Uterus (tissue), 2 donors: Measurements from ENCODE around the gene TTC4.
"Not testable (repeated sequence)": the region's sequence is repeated elsewhere in the genome, so short reads cannot be mapped to it uniquely, and the experiment has no call there.

Source experiments
- POLR2A ChIP-seq, 2 donors: fragments of 450-650 bp; IDR thresholded peaks; one replicate each; pipeline ENCODE4 v1.6.1; 2016; ENCODE audit warnings: antibody characterized with exemption in 2 of 2, mild to moderate bottlenecking in 1 of 2, moderate library complexity in 1 of 2
- TF ChIP-seq, protein P1 (sequence below), 4 experiments: fragments of 200-600 bp in 2 of 4; fragments of 450-650 bp in 2 of 4; sonication (generic) in 2 of 4; IDR thresholded peaks; one replicate each; pipeline ENCODE4 v1.5.1; 2016 to 2019; ENCODE audit warnings: antibody characterized with exemption in 4 of 4, mild to moderate bottlenecking in 2 of 4, moderate library complexity in 1 of 4

- TF ChIP-seq, protein P1, sequence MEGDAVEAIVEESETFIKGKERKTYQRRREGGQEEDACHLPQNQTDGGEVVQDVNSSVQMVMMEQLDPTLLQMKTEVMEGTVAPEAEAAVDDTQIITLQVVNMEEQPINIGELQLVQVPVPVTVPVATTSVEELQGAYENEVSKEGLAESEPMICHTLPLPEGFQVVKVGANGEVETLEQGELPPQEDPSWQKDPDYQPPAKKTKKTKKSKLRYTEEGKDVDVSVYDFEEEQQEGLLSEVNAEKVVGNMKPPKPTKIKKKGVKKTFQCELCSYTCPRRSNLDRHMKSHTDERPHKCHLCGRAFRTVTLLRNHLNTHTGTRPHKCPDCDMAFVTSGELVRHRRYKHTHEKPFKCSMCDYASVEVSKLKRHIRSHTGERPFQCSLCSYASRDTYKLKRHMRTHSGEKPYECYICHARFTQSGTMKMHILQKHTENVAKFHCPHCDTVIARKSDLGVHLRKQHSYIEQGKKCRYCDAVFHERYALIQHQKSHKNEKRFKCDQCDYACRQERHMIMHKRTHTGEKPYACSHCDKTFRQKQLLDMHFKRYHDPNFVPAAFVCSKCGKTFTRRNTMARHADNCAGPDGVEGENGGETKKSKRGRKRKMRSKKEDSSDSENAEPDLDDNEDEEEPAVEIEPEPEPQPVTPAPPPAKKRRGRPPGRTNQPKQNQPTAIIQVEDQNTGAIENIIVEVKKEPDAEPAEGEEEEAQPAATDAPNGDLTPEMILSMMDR (IDR thresholded peaks at IDR 0.05) = not testable (repeated sequence)
- not testable (repeated sequence) for TF ChIP-seq POLR2A (IDR thresholded peaks at IDR 0.05)
These were observed 60.4 kb downstream of the TTC4 start for GRCh38 chr1:54775828-54776721.
